ENCODE results near the gene CISD1. TPM values are rescaled to one million over a fixed set of nuclear protein-coding genes. Genes with fewer than 3 reads are reported as not detected.

Gene CISD1
- total and polyA plus RNA-seq, 2 donors (not counting 1 experiment from before 2014, with no cell fraction given), result 14.0 to 39.9 TPM

DNA sequence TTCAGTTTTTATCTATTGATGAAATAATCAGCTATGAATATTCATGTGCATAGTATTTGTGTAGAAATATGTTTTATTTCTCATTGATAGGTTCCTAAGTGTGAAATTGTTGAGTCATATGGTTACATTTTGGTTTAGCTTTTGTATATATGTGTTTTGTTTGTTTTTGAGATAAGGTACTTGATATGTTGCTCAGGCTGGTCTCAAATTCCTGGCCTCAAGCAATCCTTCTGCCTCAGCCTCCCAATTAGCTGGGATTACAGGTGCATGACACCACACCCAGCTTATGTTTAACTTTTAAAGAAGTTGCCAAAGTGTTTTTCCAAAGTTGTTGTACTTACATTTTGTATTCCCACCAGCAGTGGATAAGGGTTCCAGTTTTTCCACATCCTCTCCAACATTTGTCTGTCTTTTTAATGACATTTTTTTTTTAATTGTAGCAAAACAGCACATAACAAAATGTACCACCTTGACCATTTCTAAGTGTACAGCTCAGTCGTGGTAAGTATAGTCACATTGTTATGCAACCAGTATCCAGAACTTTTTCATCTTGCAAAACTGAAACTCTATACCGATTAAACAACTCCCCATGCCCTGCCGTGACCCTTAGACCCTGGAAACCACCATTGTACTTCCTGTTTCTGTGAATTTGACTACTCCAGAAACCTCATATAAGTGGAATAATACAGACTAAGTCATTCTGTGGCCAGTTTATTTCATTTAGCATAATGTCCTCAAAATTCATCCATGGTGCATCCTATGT is 53.3 kb downstream of the CISD1 start:
- Histone ChIP-seq H4K20me1 (ENCODE audit: control insufficient read depth, extremely low read depth, insufficient read depth, low read length) (no peaks in the 10 kb centered on the region), H3K36me3 (ENCODE audit: control insufficient read depth, insufficient read depth, low read length) (no peaks in the 10 kb centered on the region), H3K79me2 (ENCODE audit: control insufficient read depth, insufficient read depth, low read length) (no peaks in the 10 kb centered on the region), H3K4me1 (ENCODE audit: control insufficient read depth, extremely low read depth, insufficient read depth, low read length) (no peaks in the 10 kb centered on the region), H3K27me3 (ENCODE audit: control insufficient read depth, insufficient read depth, low read length) (no peaks in the 10 kb centered on the region), H3K9ac (ENCODE audit: insufficient read depth, low read length) (no peak overlapping the region), H3K27ac (ENCODE audit: insufficient read depth, low read length) (no peak overlapping the region), H2AFZ (ENCODE audit: low read length) (no peak overlapping the region), H3K9me3 (ENCODE audit: control insufficient read depth, insufficient read depth, low read depth, low read length) (no peaks in the 10 kb centered on the region), H3K4me2 (ENCODE audit: extremely low read depth, insufficient read depth, low read length) (no peak overlapping the region), H3K4me3 (replicated peaks in 1 of 4; ENCODE audit: control extremely low read depth in 1 of 4, insufficient read depth in 1 of 4, low read depth in 3 of 4, low read length in 4 of 4) (no peak overlapping the region)
- TF ChIP-seq EZH2 (IDR thresholded peaks at IDR 0.05; ENCODE audit: low read length, missing control alignments), result no peak
- TF ChIP-seq, protein P1, sequence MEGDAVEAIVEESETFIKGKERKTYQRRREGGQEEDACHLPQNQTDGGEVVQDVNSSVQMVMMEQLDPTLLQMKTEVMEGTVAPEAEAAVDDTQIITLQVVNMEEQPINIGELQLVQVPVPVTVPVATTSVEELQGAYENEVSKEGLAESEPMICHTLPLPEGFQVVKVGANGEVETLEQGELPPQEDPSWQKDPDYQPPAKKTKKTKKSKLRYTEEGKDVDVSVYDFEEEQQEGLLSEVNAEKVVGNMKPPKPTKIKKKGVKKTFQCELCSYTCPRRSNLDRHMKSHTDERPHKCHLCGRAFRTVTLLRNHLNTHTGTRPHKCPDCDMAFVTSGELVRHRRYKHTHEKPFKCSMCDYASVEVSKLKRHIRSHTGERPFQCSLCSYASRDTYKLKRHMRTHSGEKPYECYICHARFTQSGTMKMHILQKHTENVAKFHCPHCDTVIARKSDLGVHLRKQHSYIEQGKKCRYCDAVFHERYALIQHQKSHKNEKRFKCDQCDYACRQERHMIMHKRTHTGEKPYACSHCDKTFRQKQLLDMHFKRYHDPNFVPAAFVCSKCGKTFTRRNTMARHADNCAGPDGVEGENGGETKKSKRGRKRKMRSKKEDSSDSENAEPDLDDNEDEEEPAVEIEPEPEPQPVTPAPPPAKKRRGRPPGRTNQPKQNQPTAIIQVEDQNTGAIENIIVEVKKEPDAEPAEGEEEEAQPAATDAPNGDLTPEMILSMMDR (conservative IDR thresholded peaks at IDR 0.05 in 1 of 2, IDR thresholded peaks at IDR 0.05 in 1 of 2; ENCODE audit: low read depth in 1 of 2, low read length in 2 of 2), result no peak
- peak in 1 of 2 donors; percentile 59 for DNase-seq (ENCODE audit: low read depth in 2 of 2)

DNA sequence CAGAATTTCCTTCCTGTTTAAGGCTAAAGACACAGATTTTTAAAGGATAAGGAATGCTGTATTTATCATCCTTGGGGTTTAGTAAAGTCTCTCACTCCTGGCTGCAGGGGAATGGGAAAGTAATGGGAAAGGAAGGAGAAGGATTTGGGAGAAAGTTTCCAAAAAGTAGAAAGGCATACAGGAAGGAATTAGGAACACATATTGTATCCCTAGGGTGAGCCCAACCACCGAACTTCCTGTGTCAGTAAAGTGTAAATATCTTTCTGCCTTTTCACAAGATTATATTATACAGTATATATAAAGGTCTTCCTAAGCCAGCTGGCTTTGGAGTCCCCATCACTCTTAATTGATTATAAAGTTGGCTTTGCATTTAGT is 53.9 kb downstream of the CISD1 start:
- Histone ChIP-seq H3K9ac (ENCODE audit: insufficient read depth, low read length) (no peak overlapping the region), H2AFZ (ENCODE audit: low read length) (no peak overlapping the region), H3K27ac (ENCODE audit: insufficient read depth, low read length) (no peak overlapping the region), H3K27me3 (ENCODE audit: control insufficient read depth, insufficient read depth, low read length) (no peaks in the 10 kb centered on the region), H3K4me2 (ENCODE audit: extremely low read depth, insufficient read depth, low read length) (no peak overlapping the region), H4K20me1 (ENCODE audit: control insufficient read depth, extremely low read depth, insufficient read depth, low read length) (no peaks in the 10 kb centered on the region), H3K36me3 (ENCODE audit: control insufficient read depth, insufficient read depth, low read length) (no peaks in the 10 kb centered on the region), H3K9me3 (ENCODE audit: control insufficient read depth, insufficient read depth, low read depth, low read length) (no peaks in the 10 kb centered on the region), H3K79me2 (ENCODE audit: control insufficient read depth, insufficient read depth, low read length) (no peaks in the 10 kb centered on the region), H3K4me1 (ENCODE audit: control insufficient read depth, extremely low read depth, insufficient read depth, low read length) (no peaks in the 10 kb centered on the region), H3K4me3 (replicated peaks in 1 of 4; ENCODE audit: control extremely low read depth in 1 of 4, insufficient read depth in 1 of 4, low read depth in 3 of 4, low read length in 4 of 4) (no peak overlapping the region)
- DNase-seq (ENCODE audit: low read depth in 2 of 2), result no peak
- TF ChIP-seq EZH2 (IDR thresholded peaks at IDR 0.05; ENCODE audit: low read length, missing control alignments), result no peak
- TF ChIP-seq, protein P1 (conservative IDR thresholded peaks at IDR 0.05 in 1 of 2, IDR thresholded peaks at IDR 0.05 in 1 of 2; ENCODE audit: low read depth in 1 of 2, low read length in 2 of 2), result no peak

DNA sequence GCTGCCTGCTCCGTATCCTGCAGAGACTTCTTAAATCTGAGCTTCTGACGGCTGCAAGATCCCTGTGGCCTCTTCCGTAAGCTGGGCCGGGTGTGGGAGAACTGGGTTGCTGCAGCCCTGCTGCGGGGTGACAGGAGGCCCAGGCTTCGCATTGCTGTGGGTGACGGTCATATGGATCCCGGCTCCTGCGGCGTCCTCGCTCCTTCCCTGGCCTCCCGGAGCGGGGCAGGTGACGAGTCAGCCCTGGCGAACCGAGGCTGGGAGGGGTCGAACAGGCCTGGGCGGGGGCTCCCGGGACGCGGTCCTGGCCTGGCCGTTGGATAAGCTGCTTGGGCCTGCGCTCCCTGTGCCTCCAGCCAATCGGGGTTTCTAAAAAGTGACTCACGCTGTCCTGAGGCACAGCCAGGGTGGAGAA is 58.0 kb downstream of the CISD1 start:
- Histone ChIP-seq H3K4me2 (ENCODE audit: extremely low read depth, insufficient read depth, low read length) (peak overlapping the region; percentile 52), H4K20me1 (ENCODE audit: control insufficient read depth, extremely low read depth, insufficient read depth, low read length) (no peaks in the 10 kb centered on the region), H3K79me2 (ENCODE audit: control insufficient read depth, insufficient read depth, low read length) (no peaks in the 10 kb centered on the region), H3K9me3 (ENCODE audit: control insufficient read depth, insufficient read depth, low read depth, low read length) (no peaks in the 10 kb centered on the region), H3K9ac (ENCODE audit: insufficient read depth, low read length) (no peak overlapping the region), H3K4me1 (ENCODE audit: control insufficient read depth, extremely low read depth, insufficient read depth, low read length) (no peaks in the 10 kb centered on the region), H3K36me3 (ENCODE audit: control insufficient read depth, insufficient read depth, low read length) (no peaks in the 10 kb centered on the region), H3K4me3 (replicated peaks in 1 of 4; ENCODE audit: control extremely low read depth in 1 of 4, insufficient read depth in 1 of 4, low read depth in 3 of 4, low read length in 4 of 4) (peak overlapping the region in 1 of 4 experiments; percentile 12), H3K27me3 (ENCODE audit: control insufficient read depth, insufficient read depth, low read length) (peaks cover 13% of the 10 kb centered on the region), H3K27ac (ENCODE audit: insufficient read depth, low read length) (no peak overlapping the region), H2AFZ (ENCODE audit: low read length) (peak overlapping the region; percentile 40)
- peak; percentile 52 to 61 for DNase-seq (ENCODE audit: low read depth in 2 of 2)
- no peak for TF ChIP-seq EZH2 (IDR thresholded peaks at IDR 0.05; ENCODE audit: low read length, missing control alignments)
- TF ChIP-seq, protein P1 (conservative IDR thresholded peaks at IDR 0.05 in 1 of 2, IDR thresholded peaks at IDR 0.05 in 1 of 2; ENCODE audit: low read depth in 1 of 2, low read length in 2 of 2), result no peak
